ENCODE results near the gene HS1BP3. TPM values are rescaled to one million over a fixed set of nuclear protein-coding genes. Genes with fewer than 3 reads are reported as not detected.

The HS1BP3 gene
- total RNA-seq, 1 donor from 2014 or later: 49.9 TPM

GRCh38 chr2:20569464-20570223, 81.3 kb downstream of the HS1BP3 start:
- no peak for DNase-seq

- peak; percentile 98 for DNase-seq
Measured at GRCh38 chr2:20568501-20569463, 82.1 kb downstream of the HS1BP3 start.

- no peak for DNase-seq
Measured at GRCh38 chr2:20567926-20568179, 83.0 kb downstream of the HS1BP3 start.

Other genes with a start within 250 kb of the HS1BP3 start
- gene RHOB, start 204.0 kb downstream of the HS1BP3 start, total RNA-seq: 991 and 2,158 TPM in 2 replicates
- 5.4 and 28.1 TPM in 2 replicates for gene GDF7, start 16.0 kb upstream of the HS1BP3 start, total RNA-seq
- gene LDAH, start 172.0 kb upstream of the HS1BP3 start, total RNA-seq: 20.8 and 33.7 TPM in 2 replicates

All from dermis blood vessel endothelial cell (primary cell).